MV-4-11 (cell line): Measurements from ENCODE around the gene APBA2.
A peak's percentile ranks its signal among the peaks of the same experiment; 100 is the strongest.

ENCODE experiments used
- DNase-seq: peaks from one replicate; lab custom pipeline; 2025; lab: John Stamatoyannopoulos, UW

The APBA2 gene

DNA sequence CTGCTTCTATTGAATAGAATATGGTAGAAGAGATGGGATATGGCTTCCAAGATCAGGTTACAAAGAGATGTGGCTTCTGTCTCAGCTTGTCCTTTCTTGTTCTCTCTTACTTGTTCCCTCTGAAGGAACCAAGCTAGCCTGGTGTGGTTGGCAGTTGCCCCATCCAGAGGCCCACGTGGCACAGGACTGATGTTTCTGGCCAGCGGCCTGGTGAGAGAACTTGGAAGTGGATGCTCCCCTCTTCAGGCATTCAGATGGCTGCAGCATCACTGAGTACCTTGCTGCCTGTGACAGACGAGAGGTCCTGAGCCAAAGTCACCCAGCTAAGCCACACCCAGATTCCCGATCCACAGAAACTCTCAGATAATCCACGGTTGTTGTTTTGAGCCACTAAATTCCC is 200.2 kb downstream of the APBA2 start:
- no peak for DNase-seq

DNA sequence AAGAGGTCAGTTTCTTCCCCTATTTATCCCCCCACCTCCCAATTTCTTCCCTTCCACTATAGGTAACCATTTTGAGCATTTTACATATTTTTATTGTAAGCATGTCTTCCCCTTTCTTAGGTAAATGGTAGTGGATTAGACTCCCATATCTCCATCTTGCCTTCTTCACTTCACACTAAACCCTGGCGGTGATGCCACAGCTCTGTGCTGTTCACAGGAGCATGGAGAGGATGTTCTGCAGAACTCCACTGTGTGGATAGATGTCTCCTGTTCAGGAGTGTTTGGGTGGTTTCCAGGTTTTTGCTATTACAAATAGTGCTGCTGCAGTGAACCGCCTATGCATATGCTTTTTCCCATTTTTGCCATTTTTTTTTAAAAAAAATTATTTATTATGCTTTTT is 201.1 kb downstream of the APBA2 start:
- DNase-seq, result no peak

DNA sequence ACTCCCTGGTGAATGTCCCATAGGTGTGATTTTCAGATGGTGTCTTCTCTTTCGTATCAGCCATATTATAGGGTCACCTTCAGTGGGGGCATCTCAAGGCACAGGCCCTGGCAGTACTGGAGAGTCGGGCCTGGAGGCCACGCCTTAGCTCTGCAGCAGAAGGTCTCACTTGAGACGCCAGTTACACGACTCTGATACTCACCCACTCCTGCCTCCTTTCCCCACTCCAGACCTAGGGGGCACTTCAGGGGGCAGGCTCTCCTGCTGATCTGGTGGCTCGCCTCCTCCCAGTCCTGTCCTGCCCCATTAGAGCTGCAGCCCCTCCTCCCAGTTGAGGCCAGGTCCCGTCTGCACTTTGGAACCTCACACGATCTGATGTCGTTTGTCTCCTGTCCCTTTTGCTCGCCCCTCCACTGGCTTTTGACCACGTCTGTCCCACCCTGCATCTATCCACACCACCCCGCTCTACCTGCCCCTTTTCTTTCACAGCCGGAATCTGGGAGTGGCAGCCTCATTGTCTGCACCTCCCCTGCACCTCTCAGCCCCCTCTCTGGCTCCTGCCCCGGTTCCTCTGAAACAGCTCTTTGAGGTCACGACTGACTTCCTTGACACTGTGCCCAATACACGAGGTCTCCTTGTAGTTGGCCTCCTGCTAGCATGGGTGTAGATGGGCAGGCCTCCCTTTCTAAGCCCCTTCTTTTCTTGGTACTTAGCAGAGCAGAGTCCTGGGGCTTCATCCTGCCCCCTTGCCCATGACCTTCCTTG is 201.9 kb downstream of the APBA2 start:
- DNase-seq, result no peak

DNA sequence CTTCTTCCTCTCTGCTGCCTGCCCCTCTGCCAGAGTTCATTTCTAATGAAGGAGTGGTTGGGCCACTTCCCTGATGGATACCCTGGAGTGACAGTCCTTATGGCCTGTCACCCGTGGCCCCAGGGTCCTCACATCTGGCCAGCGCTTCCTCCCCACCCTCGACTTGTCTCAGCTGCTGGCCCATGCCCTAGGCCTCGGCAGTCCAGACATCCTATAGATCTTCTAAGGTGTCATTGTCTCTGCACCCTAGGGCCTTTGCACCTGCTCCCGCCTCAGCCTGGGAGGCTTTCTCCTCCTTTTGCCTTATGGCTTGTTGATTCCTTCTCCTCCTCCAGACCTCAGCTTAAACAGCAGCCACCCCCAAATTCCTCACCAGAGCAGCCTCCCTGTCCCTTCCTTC is 202.9 kb downstream of the APBA2 start:
- no peak for DNase-seq

DNA sequence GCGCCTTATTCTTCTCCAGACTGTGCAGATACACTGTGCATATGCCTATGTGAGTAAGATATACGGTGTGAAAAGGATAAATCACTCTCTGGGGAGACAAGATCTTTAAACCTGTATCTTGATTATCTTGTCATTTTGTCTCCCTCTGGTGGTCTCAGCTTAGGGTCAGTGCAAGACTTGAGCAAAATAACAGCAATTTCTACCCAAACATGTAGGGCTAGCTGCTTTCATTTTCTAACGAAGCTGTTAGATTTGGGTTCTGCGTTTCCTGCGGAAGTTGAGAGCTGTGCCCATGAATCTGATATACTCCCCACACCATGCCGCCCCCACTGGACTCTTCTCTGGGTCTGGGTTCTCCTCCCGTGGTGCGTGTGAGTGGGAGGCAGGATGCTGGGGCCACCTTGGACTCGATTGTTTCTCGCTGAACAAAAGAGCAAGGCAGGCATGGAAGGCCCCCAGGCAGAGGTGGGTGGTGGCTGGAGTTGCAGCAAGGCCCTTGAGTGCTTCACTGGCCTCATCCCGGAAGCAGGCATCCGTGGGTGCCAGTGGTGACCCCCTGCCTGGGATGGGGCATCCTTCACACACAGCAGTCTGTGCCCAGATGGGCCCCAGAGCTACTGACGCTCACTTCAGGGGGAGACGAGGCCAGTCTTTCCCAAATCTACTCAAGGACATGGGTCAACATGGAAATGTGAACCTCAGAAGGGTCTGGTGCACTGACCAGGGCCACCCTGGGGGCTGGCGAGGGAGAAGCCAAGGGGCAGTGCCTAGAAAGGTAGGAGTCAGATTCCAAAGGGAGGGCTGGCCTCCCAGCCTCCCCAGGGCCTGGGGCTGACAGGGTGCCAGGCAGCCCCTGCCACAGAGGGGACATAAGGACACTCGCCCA is 204.2 kb downstream of the APBA2 start:
- peak; percentile 34 for DNase-seq

DNA sequence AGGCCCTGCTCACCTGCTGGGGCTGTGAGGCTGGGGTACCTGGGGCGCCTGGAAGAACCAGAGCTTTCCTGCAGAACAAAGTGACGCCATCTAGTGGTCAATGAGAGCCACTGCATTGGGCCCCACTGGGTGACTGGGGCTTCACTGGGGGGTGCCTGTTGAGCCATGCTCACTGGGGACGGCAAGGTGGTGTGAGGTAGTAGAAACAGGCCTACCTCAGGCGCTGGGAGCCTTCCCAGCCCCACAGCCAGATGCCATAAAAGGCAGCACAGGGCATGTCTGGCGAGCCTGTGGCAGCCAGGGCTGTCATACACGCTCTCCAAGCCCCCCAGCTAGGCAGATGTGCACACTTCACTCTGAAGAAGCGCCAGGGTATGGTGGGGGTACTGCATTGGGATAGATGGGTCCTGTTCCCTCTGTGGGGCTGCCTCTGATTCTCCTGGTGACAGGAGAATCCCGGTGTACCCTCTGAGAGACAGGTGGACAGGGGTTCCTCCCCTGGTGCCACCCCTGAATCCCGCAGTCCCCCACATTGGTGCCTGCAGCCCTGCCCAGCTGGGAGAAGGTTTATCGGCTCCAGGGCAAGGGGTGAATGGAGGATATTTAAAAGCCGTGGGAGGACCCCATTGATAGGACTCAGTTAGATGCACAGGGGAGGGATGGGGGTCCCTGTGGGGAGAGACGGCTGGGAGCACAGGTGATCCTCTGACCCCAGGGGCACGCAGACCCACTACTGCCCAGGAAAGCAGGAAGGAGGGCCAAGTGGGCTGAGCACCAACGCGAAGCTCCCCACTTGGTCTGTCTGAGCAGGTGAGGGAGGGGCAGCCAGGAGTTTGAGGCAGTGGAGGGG is 205.1 kb downstream of the APBA2 start:
- DNase-seq, result no peak

DNA sequence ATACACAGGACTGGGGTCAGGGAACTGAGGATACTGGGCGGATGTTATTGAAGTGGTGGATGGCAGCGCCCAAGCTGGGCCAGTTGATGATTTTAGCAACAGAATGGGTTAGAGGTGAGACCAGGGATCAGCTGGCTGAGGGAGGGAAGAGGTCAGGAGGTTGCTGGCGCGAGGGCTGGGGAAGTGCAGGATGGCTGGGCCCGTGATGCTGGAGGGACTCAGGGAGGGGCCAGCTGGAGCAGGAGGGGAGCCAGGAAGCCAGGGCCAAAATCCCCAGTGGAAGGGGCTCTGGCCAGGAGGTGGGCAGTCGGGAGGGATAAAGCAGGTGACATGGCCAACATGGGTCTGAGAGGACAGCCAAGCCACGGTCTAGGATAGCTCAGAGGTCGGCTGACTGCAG is 205.9 kb downstream of the APBA2 start:
- DNase-seq, result no peak

DNA sequence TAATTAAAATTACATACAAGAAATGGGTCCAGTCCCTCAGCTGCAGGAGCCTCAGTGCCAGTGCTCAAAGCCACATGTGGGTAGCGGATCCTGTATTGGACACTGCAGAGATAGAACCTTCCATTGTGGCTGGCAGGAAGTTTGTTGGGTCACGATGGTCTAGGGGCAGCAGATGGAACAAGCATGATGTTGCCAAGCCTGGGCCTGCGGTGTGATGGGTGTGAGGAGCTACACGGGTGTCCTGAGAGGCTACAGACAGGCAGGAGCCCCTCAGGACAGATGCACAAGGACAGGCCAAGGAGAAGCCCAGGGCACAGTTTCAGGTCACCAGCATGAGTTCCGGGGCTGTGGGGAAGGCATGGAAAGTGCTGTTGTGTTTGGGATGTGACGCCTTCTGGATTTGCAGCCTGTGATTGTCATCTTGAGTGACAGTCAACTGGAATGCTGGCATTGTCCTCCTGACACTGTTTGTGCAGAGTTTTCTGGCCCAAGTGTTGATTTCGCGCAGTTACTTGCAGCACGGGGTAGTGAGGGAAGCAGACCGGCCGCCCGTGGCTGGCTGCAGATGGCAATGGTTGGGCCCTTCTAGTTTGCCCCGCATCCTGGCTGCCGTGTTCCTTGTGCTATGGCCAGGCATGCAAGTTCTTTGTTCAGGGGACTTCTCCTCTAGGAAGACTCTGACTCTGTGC is 206.7 kb downstream of the APBA2 start:
- DNase-seq, result no peak

DNA sequence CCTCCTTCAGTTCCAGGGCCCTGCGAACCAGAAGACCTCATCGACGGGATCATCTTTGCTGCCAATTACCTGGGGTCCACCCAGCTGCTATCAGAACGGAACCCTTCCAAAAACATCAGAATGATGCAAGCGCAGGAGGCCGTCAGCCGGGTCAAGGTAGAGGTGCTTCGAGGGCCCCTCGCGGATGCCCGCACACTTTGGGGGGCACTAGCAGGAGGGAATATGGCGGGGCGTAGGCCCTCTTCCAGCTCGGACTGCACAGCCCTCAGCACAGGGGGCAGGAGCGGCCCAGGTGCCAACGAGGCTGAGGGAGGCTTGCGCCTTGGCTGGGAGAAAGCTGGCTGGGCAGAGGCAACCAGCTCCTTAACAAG is 207.3 kb downstream of the APBA2 start:
- DNase-seq, result no peak

DNA sequence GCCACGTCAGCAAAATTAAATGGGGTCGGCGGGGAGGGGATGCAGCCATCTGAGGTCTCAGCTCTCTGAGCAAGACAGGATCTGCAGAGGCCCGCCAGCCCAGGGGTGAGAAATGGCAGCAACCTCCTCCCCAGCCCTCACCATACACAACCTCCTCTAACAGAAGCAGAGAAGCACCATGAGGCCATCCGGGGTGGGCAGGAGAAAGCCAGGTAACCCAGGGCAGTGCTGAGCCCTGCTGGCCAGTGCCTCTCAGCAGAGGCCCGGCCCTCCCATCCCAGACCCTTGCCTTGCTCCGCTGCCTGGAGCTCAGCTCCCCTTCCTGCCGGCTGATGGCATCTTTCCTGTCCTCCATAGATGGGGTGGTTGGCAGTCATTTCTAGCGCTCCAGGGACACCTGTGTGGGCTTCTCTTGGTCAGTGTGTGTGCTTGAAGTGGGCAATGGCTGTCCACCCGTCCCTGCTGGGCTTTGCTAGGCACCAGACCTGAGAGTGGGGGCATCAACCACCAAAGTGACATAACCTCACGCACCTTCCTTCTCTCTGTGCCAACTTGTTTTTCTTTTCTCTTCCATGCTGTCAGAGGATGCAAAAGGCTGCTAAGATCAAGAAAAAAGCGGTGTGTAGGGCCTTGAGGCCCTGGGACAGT is 208.0 kb downstream of the APBA2 start:
- DNase-seq, result no peak

DNA sequence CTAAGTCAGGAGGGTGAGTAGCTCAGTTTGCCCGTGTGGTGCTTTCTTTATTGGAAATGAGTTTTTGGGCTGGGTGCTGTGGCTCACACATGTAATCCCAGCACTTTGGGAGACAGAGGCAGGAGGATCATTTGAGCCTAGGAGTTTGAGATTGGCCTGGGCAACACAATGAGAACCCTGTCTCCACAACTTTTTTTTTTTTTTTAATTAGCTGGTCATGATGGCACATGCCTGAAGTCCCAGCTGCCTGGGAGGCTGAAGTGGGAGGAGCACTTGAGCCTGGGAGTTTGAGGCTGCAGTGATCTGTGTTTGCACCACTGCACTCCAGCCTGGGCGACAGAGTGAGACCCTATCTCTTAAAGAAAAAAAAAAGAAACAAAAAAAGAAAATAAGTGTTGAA is 208.9 kb downstream of the APBA2 start:
- DNase-seq, result no peak

DNA sequence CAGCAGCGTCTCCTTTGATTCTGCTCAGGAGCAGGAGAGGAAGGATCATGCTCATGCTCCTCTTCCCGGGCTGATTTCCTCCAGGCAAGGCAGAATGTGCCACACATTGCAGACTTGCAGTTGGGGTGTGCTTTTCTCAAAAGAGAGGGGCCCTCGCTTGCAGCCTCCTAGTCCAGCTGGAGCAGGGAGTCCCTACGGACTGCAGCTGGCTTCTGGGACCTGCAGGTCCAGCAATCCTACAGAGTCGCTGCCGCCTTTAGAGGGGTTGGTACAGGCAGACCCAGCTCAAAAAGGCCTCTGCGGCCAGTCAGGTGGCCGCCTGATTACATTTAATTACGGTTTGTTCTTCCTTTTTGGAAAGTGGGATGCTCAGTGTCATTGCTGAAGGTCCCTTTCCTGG is 210.0 kb downstream of the APBA2 start:
- DNase-seq, result no peak

DNA sequence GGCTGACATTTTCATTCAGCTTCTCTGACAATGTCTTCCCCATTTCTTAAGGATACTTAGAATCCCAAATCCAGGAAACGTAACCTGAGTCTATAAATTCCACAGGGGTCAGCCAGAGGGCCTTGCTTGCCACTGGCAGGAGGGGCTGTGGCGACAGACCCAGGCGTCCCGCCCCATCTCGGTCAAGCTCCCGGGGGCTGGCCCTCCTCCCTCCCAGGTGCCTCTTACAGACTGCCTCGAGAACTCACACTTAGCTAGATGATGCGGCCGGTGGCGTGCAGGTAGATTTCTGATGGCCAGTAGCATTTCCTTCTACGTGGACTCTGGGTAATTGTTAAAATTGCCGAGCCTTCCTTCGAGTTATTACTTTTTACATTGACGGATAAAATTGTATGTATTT is 211.4 kb downstream of the APBA2 start:
- no peak for DNase-seq

DNA sequence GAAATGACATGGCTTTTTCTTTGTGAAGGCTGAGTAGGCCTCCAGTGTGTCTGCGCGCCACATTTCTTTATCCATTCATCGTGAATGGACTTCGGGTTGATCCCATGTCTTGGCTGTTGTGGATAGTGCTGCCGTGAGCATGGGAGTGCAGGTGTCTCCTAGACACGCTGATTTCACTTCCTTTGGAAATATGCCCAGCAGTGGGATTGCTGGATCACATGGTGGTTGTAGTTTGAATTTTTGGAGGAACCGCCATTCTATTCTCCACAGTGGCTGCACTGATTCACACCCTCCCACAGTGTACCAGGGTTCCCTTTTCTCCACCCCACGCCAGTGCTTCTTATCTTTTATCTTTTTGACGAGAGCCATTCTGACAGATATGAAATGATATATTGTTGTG is 212.2 kb downstream of the APBA2 start:
- DNase-seq, result no peak

DNA sequence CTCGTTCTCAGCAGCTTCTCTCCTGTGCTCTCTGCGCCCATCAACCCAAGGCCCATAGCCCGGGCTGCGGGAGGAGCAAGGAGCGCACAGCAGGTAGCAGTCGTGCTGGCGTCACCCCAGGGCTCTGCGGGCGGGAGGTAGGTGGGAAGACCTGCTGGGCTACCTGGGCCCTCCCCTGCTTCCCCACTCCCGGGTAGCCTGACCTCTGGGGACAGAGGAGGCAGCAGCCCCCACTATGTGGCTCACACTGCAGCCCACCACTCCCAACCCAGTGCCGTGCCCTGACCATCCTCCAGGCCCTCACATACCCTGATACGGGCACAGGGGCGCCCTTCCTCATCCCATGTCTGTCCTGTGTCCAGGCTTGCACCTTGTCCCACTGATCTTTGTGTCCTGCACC is 212.9 kb downstream of the APBA2 start:
- no peak for DNase-seq

DNA sequence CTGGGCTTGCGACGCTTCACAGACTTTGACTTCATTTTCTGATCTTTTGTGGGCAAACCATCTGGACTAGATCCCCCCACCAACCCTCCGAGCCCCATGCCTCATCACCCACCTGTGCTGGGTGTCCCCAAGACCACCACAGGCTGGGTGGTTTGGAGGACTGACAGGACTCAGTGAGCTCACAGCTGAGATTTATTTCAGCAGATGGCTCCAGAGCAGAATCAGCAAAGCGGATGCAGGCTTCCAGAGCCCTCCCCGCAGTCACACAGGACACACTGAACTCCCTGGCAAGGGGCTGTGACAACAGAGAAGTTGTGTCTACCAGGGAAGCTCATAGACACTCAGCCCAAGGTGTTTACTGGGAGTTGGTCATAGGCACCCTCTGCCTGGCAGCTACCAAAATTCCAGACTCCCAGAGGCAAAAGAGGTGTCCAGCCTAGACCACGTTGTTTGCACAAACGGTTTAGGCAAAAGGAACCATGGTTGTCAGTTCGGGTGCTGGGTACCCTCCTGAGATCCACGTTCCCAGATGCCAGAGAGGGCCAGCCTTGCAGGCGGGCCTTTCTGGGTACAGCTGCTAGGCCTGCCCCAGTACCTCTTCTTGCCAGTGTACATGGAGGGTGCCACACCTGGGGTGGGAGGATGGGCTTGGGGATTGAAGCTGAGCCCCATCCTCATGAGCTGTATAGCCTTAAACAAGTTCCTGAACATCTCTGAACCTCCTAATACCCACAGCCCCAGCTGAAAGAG is 213.5 kb downstream of the APBA2 start:
- no peak for DNase-seq

DNA sequence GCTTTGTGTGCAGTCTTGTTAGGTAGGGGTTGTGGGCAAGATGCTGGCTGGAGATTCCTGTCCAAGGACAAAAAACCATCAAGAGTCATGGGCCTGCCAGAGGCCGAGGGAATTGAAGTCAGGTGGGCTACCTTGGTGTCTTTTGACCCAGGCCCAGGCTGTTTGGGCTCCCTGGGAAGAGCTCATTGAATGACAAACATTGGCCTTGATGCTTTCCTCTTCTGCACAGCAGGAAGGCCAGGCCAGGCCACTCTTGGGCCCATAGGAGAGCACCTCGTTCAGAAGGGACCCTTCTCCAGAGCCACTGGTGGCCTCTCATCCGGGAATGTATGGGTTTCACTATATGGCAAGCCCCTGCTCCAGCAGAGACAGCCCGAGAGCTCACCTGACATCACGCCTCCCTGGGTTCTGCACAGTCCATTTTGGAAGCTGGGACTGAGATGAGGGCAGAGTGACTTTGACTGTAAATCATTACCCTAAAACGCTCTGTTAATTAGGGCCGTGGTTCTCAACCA is 214.8 kb downstream of the APBA2 start:
- no peak for DNase-seq

DNA sequence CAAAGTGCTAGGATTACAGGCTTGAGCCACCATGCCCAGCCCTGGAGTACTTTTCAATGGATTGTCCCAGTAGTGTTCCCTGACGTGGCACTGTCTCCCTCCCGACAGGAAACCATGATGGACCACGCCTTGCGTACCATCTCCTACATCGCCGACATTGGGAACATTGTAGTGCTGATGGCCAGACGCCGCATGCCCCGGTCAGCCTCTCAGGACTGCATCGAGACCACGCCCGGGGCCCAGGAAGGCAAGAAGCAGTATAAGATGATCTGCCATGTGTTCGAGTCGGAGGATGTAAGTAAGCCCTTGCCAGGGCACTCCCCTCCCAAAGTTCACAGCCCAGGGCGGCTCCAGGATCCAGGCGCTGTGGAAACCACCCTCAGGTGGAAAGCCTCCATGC is 215.7 kb downstream of the APBA2 start:
- DNase-seq, result no peak

DNA sequence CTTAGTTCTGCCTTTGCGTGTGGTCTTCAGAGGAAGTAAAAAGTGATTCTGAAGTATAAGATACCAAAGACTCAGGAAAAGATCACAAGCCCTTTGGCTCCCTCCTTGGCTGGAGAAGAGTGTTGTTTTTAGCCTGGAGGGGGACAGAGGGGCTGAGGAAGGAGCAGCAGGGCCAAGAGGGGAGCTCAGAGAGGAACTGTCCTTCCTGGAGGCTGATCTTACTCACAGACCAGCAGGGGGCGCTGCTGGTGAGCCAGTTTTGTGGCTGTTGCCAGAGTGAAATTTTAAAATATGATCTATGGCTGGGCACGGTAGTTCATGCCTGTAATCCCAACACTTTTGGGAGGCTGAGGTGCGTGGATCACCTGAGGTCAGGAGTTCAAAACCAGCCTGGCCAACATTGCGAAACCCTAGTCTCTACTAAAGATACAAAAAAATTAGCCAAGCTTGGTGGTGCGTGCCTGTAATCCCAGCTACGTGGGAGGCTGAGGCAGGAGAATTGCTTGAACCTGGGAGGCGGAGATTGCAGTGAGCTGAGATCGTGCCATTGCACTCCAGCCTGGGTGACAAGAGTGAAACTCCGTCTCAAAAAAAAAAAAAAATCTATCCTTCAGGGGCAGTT is 216.5 kb downstream of the APBA2 start:
- peak; percentile 49 for DNase-seq
